T-helper 2 cell treated with Interferon-gamma antibody and Interleukin-4, amounts not matched to agents 100 ng/mL and 5 ng/mL, for 36 hours (primary cell): ENCODE results near the gene DCAF8L2. TPM values are rescaled to one million over a fixed set of nuclear protein-coding genes. Genes with fewer than 3 reads are reported as not detected.
"Not testable (repeated sequence)": the region's sequence is repeated elsewhere in the genome, so short reads cannot be mapped to it uniquely, and the experiment has no call there.

ENCODE experiments used
- intact Hi-C: fragments of 100-400 bp; cut with micrococcal nuclease; formaldehyde crosslinking; loops from one replicate; pipeline ENCODE4 v1.15.1; 2023
- total RNA-seq: library from RNA; stranded (reverse); gene quantifications from 2 replicates; pipeline ENCODE4 v1.2.3, GENCODE V29; 2022

Gene DCAF8L2
- total RNA-seq, 1 donor from 2014 or later: not detected

DNA sequence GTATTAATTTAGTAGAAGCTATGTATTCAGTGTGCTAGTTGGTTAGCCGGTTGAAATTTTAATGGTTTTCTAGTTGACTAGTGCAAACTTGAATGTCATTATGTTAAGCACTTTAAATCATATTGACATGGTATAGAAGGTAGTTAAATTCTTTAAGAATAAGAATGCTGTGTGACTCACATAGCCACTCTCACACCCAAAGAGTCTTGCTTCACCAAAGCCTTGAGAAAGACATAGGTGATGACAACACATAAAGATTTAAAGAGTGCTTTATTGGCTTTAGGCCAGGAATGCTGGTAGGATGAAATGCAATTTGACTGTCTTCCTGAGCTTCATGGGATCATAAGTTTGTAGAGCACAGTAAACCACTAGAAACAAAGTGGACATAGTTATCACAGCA lies 85.3 kb downstream of the DCAF8L2 start:
- intact Hi-C loops: no loop called here

GRCh38 chrX:27679281-27679680 lies 89.1 kb downstream of the DCAF8L2 start:
- intact Hi-C loops: no loop called here

- intact Hi-C loops: no loop called here
Measured at GRCh38 chrX:27680726-27681125, 90.6 kb downstream of the DCAF8L2 start.

- intact Hi-C loops: not testable (repeated sequence)
Measured at GRCh38 chrX:27683566-27684208, 93.5 kb downstream of the DCAF8L2 start.

- intact Hi-C loops: no loop called here
Measured at GRCh38 chrX:27694667-27695066, 104.5 kb downstream of the DCAF8L2 start.

DNA sequence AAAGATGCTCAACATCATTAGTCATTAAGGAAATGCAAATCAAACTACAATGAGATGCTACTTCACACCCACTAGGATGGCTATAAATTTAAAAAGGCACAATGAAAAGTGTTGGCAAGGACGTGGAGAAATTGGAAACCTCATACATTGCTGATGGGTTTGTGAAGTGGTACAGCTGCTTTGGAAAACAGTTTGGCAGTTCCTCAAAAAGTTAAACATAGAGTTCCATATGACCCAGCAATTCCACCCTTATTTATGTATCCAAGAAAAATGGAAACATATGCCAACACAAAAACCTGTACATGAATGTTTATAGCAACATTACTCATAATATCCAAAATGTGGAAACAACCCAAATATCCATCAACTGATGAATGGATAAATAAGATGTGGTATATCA lies 116.4 kb downstream of the DCAF8L2 start:
- intact Hi-C loops: no loop called here

GRCh38 chrX:27715610-27716009 lies 125.5 kb downstream of the DCAF8L2 start:
- intact Hi-C loops: no loop called here

- intact Hi-C loops: no loop called here
Measured at GRCh38 chrX:27728291-27728690, 138.1 kb downstream of the DCAF8L2 start.

GRCh38 chrX:27731962-27732361 lies 141.8 kb downstream of the DCAF8L2 start:
- intact Hi-C loops: no loop called here

GRCh38 chrX:27735914-27736313 lies 145.8 kb downstream of the DCAF8L2 start:
- intact Hi-C loops: no loop called here

- intact Hi-C loops: no loop called here
Measured at GRCh38 chrX:27740933-27741332, 150.8 kb downstream of the DCAF8L2 start.

- intact Hi-C loops: not testable (repeated sequence)
Measured at GRCh38 chrX:27743521-27743920, 153.4 kb downstream of the DCAF8L2 start.

DNA sequence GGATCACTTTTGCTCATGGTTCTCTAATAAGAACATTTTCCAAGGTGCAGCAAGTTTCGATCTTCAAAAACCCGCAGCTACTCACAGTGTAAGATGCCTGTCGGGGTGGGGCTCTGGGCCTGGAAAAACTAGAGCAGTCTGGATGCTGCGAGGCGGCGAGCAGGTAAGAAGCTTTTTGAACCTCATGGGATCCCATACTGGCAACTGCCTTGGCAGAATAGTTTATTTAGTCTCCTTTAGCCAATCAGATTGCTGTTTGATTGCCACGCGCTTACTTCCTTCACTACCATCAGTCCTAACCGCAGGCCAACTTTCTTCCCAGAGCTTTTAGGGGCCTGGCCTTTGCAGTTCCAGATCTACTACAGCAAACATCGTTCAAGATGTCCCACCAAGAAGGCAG lies 156.4 kb downstream of the DCAF8L2 start:
- intact Hi-C loops: no loop called here

DNA sequence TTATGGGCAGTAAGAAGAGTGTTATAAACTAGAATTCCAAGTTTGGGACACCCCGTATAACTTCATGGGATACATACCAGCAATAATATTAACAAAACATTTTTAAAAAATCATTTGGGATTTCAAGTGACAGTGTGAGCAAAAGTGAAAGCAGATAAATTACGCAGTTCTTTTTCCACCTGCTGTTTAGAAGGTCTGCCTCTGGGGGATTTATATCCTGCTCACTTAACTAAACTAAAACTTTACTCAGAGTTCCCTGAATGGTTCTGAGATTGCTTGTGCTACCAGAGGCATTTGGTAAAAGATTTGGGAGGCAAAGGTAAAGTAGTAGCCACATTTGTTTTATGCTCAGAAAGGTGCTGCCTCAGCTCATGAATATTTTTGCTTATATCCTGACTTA lies 160.2 kb downstream of the DCAF8L2 start:
- intact Hi-C loops: not testable (repeated sequence)

DNA sequence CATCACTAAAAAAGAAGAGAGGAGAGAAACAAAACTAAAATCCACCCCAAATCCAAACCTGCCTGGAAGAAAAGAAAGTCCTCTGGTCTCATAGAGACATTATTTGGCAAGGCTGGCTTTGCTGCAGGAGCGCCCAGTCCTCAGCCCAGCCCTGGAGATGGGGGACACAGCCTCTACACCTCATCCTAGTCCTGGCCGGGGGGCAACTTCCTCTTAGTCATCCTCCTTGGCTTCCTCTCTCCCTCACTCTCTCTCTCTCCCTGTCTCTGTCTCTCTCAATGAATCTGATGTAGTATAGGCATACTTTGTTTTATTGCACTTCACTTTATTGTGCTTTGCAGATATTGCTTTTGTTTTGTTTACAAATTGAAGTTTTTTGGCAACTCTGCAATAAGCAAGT lies 161.8 kb downstream of the DCAF8L2 start:
- intact Hi-C loops: no loop called here

DNA sequence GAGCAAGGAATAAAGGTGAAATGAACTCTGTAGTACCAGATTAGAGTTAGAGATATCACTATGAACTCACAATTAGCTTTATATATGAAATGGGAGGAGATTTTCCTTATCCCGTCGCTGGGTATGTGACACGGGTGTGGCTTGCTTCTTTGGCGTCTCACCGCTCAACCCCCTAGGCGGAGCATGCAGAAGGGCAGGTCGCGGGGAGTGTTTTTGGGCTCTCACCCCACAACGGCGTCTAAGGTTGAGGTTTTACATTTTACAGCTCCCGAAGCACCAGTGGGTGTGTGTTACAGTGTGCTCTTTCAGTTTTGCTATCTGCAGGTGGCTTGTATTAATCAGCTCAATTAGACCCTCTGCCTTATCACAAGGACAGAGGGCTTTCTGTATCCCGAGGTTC lies 175.6 kb downstream of the DCAF8L2 start:
- intact Hi-C loops: no loop called here

GRCh38 chrX:27767387-27767786 lies 177.2 kb downstream of the DCAF8L2 start:
- intact Hi-C loops: no loop called here

DNA sequence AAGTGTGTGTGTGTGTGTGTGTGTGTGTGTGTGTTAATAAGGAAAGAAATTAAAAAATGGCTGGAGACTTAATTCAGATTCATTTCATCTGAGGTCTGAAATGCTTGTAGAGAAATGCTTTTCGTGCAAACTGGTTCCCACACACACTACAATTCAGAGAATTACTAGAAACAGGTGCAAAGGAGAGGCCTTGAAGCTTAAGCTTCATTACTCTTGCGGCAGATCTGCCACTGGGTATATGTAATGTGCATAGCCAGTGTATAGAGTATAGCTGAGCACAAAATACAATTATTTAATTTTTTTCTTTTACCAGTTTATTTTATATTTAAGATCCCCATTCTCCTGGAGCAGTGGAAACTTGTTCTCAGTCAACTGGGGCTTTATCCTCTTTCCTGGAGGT lies 185.8 kb downstream of the DCAF8L2 start:
- intact Hi-C loops: no loop called here

DNA sequence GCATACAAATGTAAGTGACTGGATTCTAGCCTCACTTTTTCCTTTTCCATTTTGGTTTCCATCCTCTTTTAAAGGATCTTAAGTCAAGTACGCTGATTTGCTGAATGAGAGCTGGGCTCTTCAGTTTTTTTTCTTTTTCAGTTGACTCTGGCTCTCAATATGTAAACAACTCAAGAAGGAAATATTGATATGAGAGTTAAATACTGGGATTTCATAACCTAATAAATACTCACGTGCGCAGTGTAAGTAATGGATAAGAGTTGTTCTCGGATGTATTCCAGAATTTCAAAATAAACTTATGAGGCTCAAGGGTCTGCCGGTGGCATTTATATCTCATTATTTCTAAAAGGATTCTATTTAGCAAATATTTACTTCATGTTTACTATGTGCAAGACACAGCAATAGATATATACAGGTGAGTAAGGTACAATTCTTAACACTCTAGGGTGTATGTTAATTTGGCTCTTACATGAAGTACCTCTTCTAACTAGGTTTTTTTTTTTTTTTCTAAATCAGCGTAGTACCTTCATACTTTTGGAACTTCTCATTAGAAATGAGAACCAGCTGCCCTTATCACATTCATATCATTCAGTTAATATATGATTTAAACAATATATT lies 206.6 kb downstream of the DCAF8L2 start:
- intact Hi-C loops: no loop called here

GRCh38 chrX:27797575-27797974 lies 207.4 kb downstream of the DCAF8L2 start:
- intact Hi-C loops: no loop called here
